Activated CD4-positive, alpha-beta T cell treated with anti-CD3 and anti-CD28 coated beads, Interleukin-2, amount 50 U/mL, for 1 hour (primary cell): Measurements from ENCODE around the gene NFATC1.
"Not testable (repeated sequence)": the region's sequence is repeated elsewhere in the genome, so short reads cannot be mapped to it uniquely, and the experiment has no call there.

Experiments used
- DNase-seq: peaks from one replicate; pipeline ENCODE4 v3.0.0-alpha.2; 2020

Gene NFATC1

DNA sequence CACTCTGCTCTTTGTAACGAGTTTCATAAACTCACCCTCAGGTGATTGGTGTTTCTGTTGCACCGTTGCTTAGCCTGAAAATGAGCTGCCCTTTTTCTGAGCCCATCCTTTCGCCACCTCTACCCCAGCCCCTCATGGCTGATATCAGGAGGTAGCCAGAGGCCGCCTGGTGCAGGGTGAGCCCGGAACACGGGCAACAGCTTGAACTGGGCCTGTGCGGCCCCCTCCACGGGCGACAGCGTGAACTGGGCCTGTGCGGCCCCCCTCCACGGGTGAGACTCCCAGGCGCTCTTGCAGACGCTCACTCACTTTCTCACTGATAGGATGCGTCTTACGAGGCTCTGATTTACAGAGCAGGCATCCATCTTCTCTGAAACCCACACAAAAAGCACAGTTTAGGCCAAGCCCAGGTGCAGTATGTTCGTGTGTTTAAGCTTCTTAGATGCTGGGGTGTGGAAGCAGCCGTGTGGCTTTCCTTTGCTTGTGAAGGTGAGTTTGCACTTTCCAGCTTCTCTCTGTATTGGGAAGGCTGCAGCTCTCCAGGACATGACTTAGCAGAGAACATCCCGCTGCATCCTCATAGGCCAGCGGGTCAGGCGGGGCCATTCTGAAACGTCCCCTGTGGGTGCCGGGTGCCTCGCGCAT is 83.5 kb downstream of the NFATC1 start:
- DNase-seq, result no peak

DNA sequence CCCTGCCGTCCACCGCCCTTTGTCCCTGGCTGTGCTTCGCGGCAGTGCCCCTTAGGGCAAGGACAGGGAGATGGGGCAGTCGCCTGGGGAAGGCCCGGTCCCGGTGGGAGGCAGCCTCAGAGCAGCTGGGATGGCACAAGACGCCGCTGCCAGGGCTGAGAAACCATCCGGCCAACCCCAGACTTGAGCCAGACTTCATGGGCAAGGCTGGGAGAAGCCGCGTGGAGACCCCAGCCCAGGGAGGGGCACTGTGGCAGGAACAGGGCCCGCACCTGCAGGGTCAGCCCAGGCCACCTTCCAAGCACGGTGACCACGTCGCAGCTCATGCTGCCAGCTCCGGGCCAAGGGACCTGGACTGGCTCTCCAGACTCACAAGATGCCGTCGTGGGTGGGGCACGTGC is 84.0 kb downstream of the NFATC1 start:
- no peak for DNase-seq

DNA sequence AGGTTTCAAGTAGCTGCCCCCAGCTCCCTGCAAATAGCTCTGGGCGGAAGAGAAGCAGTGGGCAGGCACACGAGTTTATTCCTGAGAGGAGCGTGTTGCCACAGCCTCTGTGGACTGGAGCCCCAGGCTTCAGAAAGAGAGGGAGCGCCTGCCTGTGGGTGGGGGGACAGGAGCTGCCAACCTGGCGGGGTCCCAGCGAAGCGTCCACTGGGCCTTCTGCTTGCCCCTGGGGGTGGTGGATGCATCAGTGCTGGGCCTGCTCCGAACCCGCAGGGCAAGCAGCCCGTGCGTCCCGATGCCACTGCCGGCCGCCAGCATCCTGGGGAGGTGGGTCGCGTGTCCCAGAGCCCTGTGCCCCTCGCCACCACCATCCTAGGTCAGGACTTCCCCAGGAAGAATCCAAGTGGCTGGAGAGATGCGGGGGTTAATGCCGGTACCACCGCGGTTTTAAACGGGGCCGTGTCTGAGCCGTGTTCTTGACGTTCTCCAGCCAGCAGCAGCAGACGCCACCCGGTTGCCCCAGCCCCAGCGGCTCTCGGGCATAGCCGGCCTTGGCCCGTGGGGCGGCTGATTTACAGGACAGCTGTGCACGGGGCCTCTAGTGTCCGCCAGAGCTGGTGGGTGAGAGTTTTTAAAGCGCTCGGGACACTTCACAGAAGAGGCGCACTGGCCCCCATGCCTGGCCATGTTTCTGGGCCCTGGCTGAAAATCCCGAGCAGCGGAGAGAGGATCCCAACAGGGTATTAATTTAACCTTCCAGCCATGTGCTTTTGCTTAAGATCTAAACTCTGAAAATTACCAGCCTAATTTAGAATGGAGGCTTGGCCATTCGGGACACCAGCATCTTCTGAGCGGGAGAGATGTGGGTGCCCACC is 84.7 kb downstream of the NFATC1 start:
- no peak for DNase-seq

DNA sequence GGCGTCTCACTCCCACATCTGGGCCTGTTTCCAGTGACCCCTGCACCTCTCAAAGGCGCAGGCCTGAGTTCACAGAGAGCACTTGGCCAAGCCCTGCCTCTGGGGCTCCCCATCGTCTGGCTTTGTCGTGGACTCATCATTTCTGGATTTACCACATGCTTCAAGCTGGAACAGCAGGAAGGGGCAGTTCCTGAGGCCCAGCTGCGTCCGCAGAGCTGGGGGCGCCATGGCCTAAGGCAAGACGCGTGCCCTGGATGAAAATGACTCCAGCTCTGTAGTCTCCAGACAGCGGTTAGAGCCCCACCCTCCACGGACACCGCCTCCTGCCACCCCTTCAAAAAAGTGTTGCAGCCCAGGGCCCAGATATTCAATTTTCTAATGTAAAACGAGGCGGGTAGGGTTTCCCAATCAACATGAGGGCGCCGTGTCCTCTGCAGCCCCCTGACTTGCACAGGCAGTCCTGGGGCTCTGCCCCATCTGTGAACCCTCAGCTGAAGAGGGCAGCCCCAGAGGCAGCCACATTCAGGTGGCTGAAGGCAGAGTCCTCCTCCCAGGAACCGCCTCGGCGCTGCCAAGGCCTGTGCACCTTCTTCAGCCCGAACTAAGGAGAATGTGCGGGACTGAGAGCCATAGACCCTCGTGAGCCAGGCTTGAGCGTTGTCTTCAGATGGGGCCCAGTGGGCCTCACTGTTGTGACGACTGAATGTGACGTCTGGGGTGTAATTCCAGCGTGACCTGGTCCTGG is 85.5 kb downstream of the NFATC1 start:
- no peak for DNase-seq

DNA sequence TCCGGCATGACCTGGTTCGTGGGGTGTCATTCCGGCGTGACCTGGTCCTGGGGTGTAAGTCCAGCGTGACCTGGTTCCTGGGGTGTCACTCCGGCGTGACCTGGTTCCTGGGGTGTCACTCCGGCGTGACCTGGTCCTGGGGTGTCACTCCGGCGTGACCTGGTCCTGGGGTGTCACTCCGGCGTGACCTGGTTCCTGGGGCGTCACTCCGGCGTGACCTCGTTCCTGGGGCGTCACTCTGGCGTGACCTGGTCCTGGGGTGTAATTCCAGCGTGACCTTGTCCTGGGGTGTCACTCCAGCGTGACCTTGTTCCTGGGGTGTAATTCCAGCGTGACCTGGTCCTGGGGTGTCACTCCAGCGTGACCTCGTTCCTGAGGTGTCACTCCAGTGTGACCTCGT is 87.7 kb downstream of the NFATC1 start:
- not testable (repeated sequence) for DNase-seq

DNA sequence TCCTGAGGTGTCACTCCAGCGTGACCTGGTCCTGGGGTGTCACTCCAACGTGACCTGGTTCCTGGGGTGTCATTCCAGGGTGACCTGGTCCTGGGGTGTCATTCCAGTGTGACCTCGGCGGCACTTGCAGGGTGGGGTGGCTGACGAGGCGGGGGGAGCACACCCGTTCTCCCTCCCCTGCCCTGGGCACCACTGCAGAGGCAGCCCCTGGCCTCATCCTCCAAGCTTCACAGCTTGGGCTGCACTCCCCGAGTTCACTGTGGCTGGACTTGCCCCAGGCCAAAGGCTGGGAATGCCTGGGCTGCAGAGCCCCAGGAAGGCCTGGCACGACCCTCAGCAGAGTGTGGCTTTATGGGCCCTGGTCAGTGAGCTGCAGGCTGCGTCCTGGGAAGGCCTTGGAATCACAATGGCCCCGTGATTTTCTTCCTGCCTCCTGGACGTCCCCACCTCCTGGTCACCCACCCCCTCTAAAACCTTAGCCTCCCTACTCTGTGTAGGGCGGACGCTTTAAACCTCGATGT is 88.3 kb downstream of the NFATC1 start:
- no peak for DNase-seq

DNA sequence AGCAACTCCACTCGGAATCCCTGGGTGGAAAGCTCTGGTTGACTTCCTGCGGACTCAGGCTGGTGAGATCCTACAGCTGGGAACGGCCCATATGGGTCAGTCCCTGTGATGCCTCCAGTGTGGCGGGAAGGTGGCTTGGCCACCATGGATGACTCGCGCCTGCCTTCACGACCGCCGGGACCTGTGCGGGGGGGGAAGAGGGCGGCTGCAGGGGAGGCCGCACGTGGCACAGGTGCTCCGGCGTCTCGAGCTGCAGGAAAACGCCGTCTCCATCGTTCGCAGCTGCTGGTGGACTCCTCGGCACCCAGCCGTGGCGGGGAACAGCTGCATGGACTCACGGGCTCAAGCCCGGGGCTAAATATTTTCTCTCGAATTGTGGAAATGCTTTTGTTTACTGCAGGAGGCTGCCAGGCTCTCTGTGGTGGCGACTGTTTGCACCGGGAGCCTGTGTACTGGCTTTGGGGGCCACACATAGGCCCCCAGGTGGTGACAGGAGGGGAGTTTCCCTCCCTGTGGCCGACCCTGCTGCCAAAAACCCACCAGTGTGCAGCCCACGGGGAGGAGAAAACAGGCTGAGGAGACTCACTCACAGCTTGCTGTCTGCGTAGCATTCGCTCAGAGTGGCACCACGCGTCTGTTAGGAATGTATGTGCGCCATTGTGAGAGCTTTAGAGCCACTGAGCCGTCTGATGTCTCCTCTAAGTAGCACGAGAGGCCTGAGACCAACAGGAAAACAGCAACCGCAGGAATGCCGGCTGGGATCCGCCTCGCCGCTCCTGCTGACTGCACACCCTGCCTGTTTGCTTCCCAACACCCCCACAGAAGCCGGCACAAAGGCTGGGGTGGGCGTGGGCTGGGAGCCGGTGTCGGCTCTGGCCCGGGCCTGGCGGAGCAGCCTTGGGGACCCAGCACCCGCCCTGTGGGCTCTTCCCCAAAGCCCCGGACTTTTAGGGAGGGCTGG is 89.2 kb downstream of the NFATC1 start:
- DNase-seq, result no peak

DNA sequence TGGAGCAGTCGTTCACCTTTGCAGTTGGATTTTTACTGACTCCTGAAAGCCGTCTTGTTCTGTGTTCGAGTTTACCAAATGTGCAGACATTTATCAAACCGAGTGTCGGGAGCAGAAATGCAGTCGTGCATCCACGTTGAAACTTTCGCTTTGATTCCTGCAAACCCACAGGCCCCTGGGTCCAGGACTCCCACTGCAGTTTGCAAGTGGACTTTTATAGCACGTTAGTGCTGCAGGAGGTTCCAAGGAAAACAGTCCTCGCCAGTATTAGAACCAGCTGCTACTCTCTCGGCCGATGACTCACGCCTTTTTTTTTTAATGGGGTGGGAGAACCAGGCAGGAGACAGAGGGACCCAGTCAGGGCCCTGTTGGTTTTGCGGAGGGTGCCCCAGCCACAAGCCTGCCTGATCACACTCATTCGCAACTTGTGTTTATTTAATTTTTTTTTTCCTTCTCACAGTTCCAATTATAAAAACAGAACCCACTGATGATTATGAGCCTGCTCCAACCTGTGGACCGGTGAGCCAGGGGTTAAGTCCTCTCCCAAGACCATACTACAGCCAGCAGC is 90.1 kb downstream of the NFATC1 start:
- no peak for DNase-seq

DNA sequence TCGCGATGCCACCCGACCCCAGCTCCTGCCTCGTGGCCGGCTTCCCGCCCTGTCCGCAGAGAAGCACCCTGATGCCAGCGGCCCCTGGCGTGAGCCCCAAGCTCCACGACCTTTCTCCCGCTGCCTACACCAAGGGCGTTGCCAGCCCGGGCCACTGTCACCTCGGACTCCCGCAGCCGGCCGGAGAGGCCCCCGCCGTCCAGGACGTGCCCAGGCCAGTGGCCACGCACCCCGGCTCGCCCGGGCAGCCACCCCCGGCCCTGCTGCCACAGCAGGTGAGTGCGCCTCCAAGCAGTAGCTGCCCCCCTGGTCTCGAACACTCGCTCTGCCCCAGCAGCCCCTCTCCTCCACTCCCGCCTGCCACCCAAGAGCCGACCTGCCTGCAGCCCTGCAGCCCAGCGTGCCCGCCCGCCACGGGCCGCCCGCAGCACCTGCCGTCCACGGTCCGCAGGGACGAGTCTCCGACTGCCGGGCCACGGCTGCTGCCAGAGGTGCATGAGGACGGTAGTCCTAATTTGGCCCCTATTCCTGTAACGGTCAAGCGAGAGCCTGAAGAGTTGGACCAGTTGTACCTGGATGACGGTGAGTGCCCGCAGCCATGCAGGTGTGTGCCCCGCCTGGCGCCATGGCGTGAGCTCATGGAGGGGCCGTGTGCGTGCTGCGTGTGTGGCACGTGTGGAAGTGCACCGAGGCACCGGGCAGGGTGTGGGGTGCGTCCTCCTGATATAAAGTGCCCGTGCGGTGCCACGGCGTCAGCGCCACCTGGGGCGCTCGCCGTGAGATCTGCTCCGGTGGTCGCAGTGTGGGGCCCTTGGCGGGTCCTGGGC is 90.8 kb downstream of the NFATC1 start:
- no peak for DNase-seq

DNA sequence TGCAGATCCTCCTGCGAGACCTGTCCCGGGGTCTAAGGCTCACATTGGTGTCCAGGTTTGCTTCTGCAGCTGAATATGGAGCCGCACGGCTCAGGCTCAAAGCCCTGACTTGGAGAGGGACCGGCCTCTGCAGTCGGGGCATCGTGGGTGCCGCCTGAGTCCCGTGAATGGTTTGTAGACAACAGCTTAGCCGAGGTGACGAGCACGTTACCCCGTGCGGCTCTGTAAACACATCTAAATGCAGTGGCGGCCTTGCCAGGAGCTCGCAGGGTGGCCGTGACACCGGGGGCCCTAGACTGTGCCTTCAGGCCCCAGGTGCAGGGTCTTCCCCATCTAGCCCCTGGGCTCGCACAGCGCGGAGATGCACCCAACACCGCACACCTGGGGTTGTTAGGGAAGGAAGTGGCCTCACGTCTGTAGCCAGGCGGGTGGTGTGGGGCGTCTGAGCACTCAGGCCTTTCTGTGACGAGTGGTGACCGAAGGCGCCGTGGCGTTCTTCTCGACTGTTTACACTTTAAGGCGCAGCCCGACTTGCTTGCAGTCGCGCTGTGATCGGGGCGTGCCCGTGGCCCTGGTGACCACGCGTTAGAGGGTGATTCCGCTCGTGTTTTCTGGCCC is 91.6 kb downstream of the NFATC1 start:
- no peak for DNase-seq

DNA sequence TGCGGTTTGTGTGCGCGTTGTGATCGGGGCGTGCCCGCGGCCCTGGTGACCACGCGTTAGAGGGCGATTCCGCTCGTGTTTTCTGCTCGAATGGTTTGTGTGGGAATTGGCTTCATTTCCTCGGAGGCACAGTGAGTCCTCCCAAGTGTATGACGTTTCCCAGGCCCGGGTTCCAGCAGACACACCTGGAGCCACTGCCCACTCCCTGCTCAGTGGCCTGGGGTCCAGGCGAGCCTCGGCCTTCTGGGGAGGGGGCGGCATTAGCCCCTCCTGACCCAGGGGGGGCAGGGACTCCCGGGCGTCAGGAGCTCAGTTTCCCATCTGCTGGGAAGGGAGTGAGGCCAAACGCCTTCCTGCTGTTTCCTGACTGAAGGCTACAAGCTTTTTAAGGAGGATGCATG is 92.1 kb downstream of the NFATC1 start:
- no peak for DNase-seq

DNA sequence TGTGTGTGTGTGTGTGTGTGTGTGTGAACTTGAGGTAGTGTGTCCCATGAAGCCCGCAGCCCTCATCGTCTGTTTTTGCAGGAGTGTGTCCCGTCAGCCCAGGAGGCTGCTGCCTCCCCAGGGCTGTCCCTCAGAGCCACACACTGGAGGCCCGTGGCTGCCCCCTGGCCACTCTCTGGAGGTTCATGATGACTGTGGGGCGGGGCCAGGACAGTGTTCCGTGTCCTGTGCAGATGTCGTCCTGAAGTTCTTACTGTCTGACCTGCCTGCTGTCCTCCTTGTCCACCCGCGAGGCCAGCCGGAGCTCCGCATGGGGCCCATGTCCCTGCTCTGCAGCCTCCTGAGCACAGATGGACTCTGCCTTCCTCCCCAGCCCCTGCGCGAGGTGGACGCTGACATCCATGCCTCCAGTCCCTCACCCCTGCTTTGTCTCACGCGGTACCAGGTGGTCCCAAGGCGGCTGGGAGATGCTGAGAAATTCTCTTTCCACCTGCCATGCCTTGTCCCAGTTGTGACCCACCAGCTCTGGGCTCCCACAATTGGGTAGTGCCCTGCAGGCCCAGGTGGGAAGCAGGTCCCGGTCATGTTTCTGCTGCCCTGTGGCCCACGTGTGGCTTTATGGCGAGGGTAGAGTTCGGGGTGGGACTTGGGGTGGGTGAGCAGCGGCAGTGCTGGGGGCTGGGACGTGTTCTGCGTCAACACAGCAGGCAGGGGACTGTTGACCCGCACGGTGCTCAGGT is 92.8 kb downstream of the NFATC1 start:
- no peak for DNase-seq

DNA sequence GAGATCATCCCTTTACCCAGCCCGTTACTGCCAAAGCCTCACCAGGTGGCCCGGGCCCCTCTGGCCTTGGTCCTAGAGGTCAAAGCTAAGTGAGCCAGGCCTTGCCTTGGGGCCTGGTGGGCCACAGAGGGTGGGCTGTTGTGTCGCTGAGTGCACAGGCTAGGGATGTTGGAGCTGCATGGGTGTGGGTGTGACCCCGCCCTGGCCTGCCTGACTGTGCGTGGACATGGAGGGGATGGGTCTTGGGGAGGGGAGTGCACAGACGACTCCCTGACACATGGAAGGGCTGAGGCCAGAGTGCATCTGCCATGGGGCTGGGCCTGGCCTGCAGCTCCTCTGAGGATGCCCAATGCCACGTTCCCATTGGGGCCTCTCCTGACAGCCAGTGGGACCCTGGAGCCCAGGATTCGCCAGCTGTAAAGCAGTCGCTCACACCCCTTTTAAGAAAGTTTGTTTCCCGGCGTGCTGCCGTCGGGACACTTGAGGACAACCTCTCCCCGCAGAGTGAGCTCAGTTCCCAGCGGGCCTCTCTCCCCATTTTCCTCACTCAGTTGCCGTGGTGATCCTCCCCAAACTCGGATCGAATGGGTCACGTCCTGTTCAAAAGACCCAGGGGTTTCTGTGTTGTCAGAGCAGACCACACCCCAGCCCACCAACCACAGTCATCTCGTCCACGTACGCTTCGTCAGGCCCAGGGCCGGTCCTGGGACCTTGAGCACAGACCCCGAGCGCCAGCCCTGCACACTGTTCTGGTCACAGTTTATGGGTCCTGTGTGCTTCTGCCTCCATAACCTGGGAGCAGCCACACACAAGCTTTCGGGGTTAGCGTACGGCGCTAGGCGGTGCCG is 93.5 kb downstream of the NFATC1 start:
- no peak for DNase-seq

DNA sequence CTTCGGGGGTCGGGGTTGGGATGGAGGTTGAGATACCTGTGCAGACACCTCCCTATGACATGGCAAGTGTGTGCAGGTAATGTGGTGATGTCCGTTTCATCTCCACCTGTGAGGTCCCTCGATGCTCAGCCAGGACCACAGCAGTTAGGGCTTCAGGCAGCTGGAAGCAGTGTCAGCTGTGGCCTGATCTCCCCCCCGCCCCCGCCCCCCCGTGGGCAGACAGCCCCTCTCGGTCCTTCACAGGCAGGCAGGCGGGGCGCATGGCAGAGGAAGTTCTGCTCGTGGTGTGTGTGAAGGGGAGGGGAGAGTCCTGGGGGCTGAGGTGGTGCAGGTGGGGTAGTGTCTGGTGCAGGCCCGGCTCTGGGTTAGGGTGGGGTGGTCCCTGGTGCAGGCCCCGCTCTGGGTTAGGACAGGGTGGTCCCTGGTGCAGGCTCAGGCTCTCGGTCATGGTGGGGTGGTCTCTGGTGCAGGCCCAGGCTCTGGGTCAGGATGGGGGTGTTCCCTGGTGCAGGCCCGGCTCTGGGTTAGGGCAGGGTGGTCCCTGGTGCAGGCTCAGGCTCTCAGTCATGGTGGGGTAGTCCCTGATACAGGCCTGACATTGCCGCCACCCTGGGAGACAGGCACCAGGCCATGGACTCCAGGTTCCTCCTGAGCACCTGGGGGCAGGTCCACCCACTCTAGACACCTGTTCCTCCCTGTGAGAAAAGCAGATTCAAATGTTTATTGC is 94.3 kb downstream of the NFATC1 start:
- DNase-seq, result no peak

DNA sequence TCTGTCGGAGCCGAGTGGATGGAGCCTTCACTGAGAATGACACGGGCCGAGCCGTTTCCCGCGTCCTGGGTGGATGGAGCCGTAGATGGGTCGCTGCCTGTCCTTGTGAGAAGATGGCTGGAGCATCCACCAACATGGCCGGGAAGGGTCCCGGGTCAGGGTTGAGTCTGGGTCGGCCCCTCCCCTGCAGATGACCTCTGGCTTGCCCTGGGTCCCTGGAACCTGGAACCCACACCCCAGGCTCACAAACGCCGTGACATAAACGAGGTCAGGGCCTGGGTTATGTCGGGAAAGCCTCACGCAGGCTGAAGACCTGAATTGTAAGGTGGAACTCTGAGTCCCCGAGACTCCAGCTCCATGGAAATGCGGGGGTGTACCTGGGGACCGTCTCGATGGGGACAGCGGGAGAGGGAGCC is 94.9 kb downstream of the NFATC1 start:
- DNase-seq, result no peak

DNA sequence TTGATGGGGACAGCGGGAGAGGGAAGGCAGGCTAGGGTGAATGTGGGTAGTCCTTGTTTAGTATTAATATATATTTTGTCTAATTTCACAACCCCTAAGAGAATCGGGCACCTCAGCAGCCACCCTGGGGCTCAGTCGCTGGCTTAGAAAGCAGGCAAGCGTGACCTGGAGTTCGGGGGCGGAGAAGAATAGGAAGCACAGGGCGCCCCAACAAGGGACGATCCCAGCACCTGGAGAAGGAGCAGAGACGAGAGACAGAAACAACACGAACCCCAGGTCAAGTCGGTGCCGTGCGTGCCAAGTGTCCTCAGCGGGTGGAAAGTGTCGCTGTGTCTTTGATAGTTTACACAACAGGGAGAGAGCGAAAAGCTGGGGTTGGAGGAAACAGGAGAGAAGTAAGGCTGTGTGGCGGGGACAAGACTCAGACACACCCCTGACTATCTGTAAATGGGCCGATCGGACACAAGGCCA is 95.4 kb downstream of the NFATC1 start:
- DNase-seq, result no peak

DNA sequence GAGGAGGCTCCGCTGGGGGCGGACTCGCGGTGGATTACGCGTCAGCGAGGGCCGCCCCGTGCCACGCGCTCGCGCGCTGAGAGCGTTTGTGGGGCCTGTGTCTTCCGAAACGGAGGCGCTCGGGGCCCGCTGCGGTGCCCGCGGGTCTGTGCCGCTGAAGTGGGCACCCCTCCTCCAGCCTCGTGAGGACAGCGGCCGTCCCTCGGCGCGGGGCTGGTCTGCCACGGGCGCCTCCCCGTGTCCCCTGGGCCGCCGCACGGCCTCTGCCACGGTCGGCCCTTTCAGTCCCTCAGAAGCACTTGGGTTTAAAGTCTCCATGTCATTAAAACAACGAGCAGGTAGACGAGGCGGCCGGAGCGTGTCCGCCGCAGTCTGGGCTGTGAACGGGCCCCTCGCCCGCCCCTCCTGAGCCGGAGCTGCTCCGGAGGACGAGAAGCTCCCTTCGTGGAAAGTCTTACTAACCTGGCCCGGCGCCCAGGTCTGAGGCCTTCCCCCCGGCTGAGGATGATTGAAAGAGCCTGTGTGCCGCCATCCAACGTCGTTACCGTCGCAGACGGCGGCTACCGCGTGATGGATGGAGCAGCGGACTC is 97.6 kb downstream of the NFATC1 start:
- no peak for DNase-seq

DNA sequence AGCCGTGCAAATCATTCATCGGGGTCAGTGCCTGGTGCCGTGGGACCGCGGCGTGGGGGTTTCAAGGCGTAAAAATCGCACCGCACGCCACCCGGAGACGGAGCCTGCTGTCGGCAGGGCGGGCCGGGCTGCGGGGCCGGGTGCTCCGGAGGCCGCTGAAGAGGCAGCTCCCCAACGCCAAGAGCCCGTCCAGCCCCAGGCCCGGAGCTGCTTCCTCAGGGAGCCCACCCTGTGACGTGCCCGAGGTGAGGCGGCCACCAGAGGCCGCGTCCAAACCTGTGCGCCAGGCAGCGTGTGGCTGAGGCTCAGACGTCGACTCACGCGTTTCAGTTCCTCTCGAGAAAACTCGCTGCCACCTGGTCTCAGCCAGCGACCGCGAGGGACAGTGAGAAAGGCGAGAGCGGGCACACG is 98.1 kb downstream of the NFATC1 start:
- DNase-seq, result no peak
